Osteocyte (in vitro differentiated cells): ENCODE data around the gene TMPRSS2. TPM values are rescaled to one million over a fixed set of nuclear protein-coding genes. Genes with fewer than 3 reads are reported as not detected.

ENCODE experiments used
- DNase-seq: peaks from one replicate; pipeline ENCODE4 v3.0.0; 2021; ENCODE audit warnings: mixed read lengths; ENCODE audit not compliant: unreplicated experiment; ENCODE audit errors: extremely low spot score
- H3K27ac Mint-ChIP-seq: one replicate; pipeline ENCODE4 v1.8.0; 2021; ENCODE audit warnings: mild to moderate bottlenecking, mixed read lengths; ENCODE audit not compliant: unreplicated experiment
- H3K27me3 Mint-ChIP-seq: one replicate; pipeline ENCODE4 v1.8.0; 2021; ENCODE audit warnings: mixed read lengths; ENCODE audit not compliant: unreplicated experiment
- H3K36me3 Mint-ChIP-seq: one replicate; pipeline ENCODE4 v1.8.0; 2021; ENCODE audit warnings: mixed read lengths; ENCODE audit not compliant: unreplicated experiment
- H3K4me1 Mint-ChIP-seq: one replicate; pipeline ENCODE4 v1.8.0; 2021; ENCODE audit warnings: mixed read lengths; ENCODE audit not compliant: unreplicated experiment
- H3K4me3 Mint-ChIP-seq: one replicate; pipeline ENCODE4 v1.8.0; 2021; ENCODE audit warnings: mild to moderate bottlenecking, moderate library complexity, mixed read lengths; ENCODE audit not compliant: unreplicated experiment
- H3K9me3 Mint-ChIP-seq: one replicate; pipeline ENCODE4 v1.8.0; 2021; ENCODE audit warnings: mixed read lengths; ENCODE audit not compliant: unreplicated experiment
- total RNA-seq: library from RNA; stranded (reverse); gene quantifications from 2 replicates; pipeline ENCODE4 v1.2.1, GENCODE V29; 2021
- TF ChIP-seq, protein P1 (sequence below): fragments of 200-600 bp; sonication (generic); IDR thresholded peaks from 2 replicates; pipeline ENCODE4 v1.5.0; 2021; ENCODE audit warnings: antibody characterized with exemption, mild to moderate bottlenecking, moderate library complexity

The TMPRSS2 gene
- total RNA-seq, 1 donor from 2014 or later = 0.21 TPM

DNA sequence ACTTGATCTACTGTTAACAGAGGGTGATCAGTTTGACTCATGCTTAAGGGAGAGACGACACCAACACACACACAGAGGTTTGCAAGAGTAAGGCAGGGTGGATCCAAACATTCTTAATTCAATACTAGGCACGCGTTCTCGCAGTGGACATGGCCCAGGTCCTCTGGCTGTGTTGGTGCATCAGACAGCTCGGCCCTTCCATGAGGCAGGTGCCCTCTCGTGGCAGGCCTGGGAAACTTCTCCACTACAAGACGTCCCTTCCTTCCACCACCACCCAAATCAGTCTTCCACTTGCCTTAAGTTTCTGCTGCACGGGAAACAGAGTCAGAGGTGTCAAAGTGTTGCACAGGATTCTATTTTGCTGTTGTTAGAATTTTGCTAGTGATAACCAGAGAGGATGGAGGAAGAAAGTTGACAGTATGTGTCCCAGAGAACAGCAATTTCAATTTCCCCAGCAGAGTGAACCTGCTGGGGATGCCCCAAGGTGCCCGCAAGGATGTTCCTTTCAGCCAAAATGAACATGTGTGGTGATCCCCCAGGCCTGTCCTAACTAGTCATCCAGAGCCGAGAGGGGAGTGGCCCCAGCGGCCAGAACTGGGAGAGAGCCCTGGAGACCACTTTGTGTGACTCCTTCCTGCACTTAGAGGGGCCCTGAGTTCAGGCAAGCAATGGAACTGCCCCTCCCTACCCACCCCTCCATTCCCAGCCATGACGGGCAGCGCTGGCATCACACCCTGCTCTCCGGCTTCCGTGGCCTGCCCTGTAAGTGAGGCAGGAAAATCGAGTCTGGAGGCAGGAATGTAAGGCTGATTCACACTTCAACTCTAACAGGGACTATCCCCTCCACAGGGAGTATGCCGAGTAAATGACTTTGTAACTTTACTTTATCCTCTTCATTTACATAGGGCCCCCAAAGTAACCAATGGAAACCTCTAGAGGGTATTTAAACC lies 47.1 kb downstream of the TMPRSS2 start:
- H3K4me3 Mint-ChIP-seq = no peak overlapping the region
- H3K27ac Mint-ChIP-seq = no peak overlapping the region
- no peaks in the 10 kb centered on the region for H3K9me3 Mint-ChIP-seq
- H3K4me1 Mint-ChIP-seq = peaks cover 11% of the 10 kb centered on the region
- TF ChIP-seq, protein P1, sequence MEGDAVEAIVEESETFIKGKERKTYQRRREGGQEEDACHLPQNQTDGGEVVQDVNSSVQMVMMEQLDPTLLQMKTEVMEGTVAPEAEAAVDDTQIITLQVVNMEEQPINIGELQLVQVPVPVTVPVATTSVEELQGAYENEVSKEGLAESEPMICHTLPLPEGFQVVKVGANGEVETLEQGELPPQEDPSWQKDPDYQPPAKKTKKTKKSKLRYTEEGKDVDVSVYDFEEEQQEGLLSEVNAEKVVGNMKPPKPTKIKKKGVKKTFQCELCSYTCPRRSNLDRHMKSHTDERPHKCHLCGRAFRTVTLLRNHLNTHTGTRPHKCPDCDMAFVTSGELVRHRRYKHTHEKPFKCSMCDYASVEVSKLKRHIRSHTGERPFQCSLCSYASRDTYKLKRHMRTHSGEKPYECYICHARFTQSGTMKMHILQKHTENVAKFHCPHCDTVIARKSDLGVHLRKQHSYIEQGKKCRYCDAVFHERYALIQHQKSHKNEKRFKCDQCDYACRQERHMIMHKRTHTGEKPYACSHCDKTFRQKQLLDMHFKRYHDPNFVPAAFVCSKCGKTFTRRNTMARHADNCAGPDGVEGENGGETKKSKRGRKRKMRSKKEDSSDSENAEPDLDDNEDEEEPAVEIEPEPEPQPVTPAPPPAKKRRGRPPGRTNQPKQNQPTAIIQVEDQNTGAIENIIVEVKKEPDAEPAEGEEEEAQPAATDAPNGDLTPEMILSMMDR = peak; percentile 86
- no peak for DNase-seq
- H3K36me3 Mint-ChIP-seq = peaks cover 2% of the 10 kb centered on the region
- no peaks in the 10 kb centered on the region for H3K27me3 Mint-ChIP-seq

DNA sequence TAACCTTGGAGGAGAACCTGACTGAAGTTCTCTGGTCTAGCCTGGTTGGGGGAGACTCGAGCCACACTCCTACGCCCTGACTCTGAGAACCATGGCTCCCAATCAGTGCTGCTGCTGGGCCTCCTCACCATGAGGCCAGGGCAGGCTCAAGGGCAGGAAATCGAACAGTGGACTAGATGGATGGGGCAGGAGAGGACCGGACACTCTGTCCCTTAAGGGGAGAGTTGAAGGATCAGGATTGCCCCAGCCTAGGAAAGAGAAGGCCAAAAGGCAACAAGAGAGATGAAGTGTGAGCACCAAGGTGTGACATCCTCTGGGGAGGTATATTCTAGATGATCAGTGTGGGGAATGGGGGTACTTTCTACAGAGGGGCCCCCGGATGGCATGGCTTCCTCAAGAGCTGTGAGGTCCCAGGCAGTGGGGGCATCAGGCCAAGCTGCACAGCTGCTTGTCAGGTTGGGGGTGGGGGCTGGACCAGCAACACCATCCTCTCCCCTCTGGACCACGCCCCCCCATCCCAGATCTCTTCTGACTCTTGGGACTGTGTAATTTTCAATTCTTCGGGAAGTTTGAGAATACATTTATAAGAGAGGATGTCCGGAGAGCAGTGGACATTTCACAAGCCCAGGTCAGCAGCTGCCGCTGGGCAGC lies 47.9 kb downstream of the TMPRSS2 start:
- H3K36me3 Mint-ChIP-seq = no peaks in the 10 kb centered on the region
- H3K27ac Mint-ChIP-seq = no peak overlapping the region
- no peaks in the 10 kb centered on the region for H3K9me3 Mint-ChIP-seq
- H3K4me3 Mint-ChIP-seq = no peak overlapping the region
- H3K27me3 Mint-ChIP-seq = no peaks in the 10 kb centered on the region
- peaks cover 8% of the 10 kb centered on the region for H3K4me1 Mint-ChIP-seq
- TF ChIP-seq, protein P1 = no peak
- DNase-seq = no peak

DNA sequence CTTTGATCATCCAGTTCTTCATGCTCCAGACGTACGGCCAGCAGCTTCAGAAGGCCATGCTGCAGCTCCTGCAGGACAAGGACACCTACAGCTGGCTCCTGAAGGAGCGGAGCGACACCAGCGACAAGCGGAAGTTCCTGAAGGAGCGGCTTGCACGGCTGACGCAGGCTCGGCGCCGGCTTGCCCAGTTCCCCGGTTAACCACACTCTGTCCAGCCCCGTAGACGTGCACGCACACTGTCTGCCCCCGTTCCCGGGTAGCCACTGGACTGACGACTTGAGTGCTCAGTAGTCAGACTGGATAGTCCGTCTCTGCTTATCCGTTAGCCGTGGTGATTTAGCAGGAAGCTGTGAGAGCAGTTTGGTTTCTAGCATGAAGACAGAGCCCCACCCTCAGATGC lies 49.4 kb downstream of the TMPRSS2 start:
- Mint-ChIP-seq H3K27me3 (no peaks in the 10 kb centered on the region), H3K9me3 (no peaks in the 10 kb centered on the region), H3K36me3 (no peaks in the 10 kb centered on the region), H3K27ac (no peak overlapping the region), H3K4me3 (no peak overlapping the region), H3K4me1 (peaks cover 8% of the 10 kb centered on the region)
- DNase-seq = no peak
- TF ChIP-seq, protein P1 = no peak

DNA sequence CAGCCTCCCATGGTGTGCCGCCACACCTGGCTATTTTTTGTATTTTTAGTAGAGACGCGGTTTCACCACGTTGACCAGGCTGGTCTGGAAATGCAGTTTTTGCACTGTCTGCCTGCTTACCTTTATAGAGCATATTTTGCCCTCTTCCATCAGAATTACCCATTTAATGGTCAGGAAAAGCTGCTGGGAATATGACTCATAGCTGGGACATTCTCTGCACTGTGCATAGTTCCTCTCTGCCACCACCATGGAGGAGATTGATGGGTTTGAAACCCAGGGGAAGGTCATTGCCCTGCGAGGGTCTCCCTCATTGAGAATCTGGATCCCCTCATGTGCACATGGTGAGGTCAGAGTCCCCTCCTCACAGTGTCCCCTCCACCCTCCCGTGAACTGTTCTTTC lies 49.8 kb downstream of the TMPRSS2 start:
- no peaks in the 10 kb centered on the region for H3K36me3 Mint-ChIP-seq
- H3K27ac Mint-ChIP-seq = no peak overlapping the region
- DNase-seq = no peak
- no peaks in the 10 kb centered on the region for H3K9me3 Mint-ChIP-seq
- H3K4me1 Mint-ChIP-seq = peaks cover 8% of the 10 kb centered on the region
- no peaks in the 10 kb centered on the region for H3K27me3 Mint-ChIP-seq
- H3K4me3 Mint-ChIP-seq = no peak overlapping the region
- TF ChIP-seq, protein P1 = no peak

DNA sequence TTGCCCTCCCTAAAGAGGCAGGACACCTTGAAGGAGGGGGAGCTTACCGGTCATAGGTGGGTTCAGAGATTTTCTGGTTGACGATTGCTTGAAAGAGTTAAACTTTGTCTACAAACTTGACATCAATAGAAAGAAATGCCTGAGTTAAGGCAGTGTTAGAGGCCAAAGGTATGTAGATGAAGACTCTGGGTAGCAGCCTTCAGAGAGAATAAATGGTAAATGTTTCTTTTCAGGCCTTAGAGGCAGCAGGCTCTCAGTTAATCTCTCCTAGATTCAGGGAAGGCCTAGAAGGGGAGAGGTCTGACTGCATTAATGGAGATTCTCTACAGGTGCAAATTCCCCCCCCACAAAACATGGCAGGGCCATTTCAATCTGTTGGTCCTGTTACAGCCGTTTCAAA lies 54.2 kb downstream of the TMPRSS2 start:
- Mint-ChIP-seq H3K4me1 (no peaks in the 10 kb centered on the region), H3K4me3 (no peak overlapping the region), H3K36me3 (no peaks in the 10 kb centered on the region), H3K9me3 (no peaks in the 10 kb centered on the region), H3K27me3 (no peaks in the 10 kb centered on the region), H3K27ac (no peak overlapping the region)
- DNase-seq = no peak
- TF ChIP-seq, protein P1 = no peak
